Measurements from ENCODE around the gene CFAP92.

- TF ChIP-seq POLR2A (IDR thresholded peaks at IDR 0.05) (no peak), CTCF (IDR thresholded peaks at IDR 0.05) (no peak)
These were observed 9.8 kb upstream of the CFAP92 start for GRCh38 chr3:129003578-129004112.

Measured in testis (tissue), 2 donors.